MM.1S (cell line): Measurements from ENCODE around the gene TPCN1.

Experiments used
- EZH2 ChIP-seq: fragments of 300-600 bp; sonication (generic); optimal IDR thresholded peaks from 2 replicates; pipeline ENCODE3; 2017; ENCODE audit warnings: low read depth, mild to moderate bottlenecking, antibody characterized with exemption, low read length, mixed read lengths
- TF ChIP-seq, protein P1 (sequence below): fragments of 300-600 bp; sonication (generic); IDR thresholded peaks from 2 replicates; pipeline ENCODE4 v1.5.1; 2016; ENCODE audit warnings: antibody characterized with exemption, low read length, mixed read lengths

- TF ChIP-seq, protein P1, sequence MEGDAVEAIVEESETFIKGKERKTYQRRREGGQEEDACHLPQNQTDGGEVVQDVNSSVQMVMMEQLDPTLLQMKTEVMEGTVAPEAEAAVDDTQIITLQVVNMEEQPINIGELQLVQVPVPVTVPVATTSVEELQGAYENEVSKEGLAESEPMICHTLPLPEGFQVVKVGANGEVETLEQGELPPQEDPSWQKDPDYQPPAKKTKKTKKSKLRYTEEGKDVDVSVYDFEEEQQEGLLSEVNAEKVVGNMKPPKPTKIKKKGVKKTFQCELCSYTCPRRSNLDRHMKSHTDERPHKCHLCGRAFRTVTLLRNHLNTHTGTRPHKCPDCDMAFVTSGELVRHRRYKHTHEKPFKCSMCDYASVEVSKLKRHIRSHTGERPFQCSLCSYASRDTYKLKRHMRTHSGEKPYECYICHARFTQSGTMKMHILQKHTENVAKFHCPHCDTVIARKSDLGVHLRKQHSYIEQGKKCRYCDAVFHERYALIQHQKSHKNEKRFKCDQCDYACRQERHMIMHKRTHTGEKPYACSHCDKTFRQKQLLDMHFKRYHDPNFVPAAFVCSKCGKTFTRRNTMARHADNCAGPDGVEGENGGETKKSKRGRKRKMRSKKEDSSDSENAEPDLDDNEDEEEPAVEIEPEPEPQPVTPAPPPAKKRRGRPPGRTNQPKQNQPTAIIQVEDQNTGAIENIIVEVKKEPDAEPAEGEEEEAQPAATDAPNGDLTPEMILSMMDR: no peak
- TF ChIP-seq EZH2: no peak
Measured at GRCh38 chr12:113191227-113191626, 30.0 kb upstream of the TPCN1 start.
